GM19023 (cell line): ENCODE results near the gene BIRC5.
"Not testable (repeated sequence)": the region's sequence is repeated elsewhere in the genome, so short reads cannot be mapped to it uniquely, and the experiment has no call there.

Source experiments
- ATAC-seq: cut with Tn5 transposase; IDR thresholded peaks from one replicate; pipeline ENCODE4 v1.9.1; 2021; ENCODE audit warnings: mild to moderate bottlenecking, moderate library complexity; ENCODE audit not compliant: unreplicated experiment

The BIRC5 gene

GRCh38 chr17:78224231-78225087 is 10.4 kb downstream of the BIRC5 start:
- ATAC-seq, result no peak

DNA sequence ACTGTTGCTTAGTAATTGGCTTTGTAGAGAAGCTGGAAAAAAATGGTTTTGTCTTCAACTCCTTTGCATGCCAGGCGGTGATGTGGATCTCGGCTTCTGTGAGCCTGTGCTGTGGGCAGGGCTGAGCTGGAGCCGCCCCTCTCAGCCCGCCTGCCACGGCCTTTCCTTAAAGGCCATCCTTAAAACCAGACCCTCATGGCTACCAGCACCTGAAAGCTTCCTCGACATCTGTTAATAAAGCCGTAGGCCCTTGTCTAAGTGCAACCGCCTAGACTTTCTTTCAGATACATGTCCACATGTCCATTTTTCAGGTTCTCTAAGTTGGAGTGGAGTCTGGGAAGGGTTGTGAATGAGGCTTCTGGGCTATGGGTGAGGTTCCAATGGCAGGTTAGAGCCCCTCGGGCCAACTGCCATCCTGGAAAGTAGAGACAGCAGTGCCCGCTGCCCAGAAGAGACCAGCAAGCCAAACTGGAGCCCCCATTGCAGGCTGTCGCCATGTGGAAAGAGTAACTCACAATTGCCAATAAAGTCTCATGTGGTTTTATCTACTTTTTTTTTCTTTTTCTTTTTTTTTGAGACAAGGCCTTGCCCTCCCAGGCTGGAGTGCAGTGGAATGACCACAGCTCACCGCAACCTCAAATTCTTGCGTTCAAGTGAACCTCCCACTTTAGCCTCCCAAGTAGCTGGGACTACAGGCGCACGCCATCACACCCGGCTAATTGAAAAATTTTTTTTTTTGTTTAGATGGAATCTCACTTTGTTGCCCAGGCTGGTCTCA is 11.2 kb downstream of the BIRC5 start:
- no peak for ATAC-seq

DNA sequence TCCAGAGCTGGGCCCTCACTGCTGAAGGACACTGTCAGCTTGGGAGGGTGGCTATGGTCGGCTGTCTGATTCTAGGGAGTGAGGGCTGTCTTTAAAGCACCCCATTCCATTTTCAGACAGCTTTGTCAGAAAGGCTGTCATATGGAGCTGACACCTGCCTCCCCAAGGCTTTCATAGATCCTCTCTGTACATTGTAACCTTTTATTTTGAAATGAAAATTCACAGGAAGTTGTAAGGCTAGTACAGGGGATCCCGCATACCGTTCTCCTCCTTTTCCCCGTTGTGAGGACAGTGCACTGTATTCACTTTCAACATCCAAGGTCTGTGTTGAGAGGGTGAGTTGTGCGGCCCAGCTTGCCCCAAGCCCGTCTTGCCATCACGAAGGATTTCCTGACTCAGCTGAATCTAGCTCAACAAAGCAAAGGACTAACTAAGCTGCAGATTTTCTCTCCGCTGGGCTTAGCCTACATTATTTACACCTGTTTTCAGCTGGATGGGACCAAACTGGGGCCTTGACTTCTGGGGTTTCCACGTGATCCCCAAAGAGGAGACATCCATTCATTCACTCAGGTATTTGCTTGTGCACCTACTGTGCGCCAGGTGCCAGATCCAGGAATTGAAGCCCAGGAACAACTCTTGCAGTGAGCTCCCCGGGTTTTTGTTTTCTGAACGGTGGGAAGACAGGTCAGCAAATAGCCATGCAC is 12.2 kb downstream of the BIRC5 start:
- ATAC-seq, result no peak

DNA sequence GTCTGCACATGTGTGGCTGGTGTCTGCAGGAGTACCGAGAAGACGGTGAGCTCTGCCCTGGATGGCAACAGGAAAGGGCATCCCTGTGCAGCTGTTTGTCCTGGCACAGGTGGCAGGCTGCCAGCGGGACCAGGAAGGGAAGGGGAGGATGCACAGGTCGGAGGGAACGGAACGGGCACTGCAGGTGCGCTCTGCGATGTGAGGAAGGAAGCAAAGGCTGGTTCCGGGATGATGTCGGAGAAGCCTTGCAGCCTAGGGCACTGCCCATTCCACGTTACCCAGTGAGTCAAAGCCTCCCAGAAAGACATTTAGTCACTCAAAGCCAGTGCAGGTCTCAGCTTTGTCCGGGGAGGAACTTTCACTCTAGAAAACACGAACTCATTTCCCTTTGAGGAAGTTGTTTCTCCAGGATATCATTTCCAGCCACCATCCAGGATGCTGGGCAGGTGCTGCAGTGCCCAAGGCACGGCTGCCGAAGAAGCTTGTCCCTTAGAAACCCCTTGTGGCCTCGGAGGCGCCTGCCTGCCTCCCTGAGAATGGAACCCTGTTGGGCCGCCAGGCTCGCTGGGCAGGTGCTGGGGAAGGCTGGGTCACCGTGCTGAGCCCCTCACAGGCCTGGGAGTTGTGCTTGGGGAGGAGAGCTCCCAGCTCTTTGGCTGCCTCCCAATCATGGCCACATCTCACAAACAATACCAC is 12.9 kb downstream of the BIRC5 start:
- ATAC-seq, result no peak

GRCh38 chr17:78227455-78227916 is 13.4 kb downstream of the BIRC5 start:
- no peak for ATAC-seq

DNA sequence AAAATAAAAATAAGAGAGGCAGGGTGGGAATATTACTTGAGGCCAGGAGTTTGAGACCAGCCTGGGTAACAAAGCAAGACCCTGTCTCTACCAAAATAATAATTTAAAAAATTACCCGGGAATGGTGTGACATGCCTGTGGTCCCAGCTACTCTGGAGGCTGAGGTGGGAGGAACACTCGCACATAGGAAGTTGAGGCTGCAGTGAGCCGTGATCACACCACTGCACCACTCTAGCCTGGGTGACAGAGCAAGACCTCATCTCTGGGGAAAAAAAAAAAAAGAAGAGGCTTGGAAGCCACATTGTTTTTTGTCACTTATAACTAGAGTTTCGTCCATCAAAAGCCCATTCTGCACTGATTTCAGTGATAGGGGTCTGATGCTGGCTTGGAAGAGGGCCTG is 14.1 kb downstream of the BIRC5 start:
- no peak for ATAC-seq

DNA sequence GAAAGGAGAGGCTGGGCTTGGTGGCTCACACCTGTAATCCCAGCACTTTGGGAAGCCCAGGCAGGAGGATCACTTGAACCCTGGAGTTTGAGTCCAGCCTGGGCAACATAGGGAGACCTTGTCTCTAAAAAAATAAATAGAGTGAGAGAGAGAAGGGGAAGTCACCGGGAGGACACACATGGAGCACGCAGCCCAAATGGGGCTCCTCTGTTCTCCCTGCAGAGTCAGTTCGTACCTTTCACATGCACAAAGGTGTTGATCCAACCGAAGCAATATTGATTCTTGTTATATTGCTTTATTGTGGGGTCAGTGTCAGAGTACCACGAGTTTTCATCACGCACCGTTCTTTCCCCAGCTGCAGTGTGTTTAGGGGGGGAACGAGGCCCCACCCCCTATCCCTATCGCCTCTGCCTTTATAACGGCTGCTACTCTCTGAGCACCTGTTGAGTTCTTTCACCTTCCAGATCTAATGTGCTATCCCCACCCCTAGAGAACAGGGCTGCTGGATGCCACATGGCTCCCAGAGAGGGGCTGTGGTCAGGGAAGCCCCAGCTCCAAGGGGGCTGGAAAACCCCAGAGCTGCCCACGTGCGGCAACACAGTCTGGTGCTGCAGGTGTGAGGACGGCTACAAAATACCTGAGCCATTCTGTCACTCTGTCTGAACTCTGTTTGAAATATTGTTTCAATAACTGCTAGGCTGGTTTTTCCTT is 16.4 kb downstream of the BIRC5 start:
- ATAC-seq, result no peak

GRCh38 chr17:78230996-78231935 is 17.2 kb downstream of the BIRC5 start, which contains the start of gene TMEM235:
Gene TMEM235, plus strand, starts transcription at chr17:78231631. Its CDS starts 393 bp downstream, at chr17:78232024.
- ATAC-seq, result no peak

DNA sequence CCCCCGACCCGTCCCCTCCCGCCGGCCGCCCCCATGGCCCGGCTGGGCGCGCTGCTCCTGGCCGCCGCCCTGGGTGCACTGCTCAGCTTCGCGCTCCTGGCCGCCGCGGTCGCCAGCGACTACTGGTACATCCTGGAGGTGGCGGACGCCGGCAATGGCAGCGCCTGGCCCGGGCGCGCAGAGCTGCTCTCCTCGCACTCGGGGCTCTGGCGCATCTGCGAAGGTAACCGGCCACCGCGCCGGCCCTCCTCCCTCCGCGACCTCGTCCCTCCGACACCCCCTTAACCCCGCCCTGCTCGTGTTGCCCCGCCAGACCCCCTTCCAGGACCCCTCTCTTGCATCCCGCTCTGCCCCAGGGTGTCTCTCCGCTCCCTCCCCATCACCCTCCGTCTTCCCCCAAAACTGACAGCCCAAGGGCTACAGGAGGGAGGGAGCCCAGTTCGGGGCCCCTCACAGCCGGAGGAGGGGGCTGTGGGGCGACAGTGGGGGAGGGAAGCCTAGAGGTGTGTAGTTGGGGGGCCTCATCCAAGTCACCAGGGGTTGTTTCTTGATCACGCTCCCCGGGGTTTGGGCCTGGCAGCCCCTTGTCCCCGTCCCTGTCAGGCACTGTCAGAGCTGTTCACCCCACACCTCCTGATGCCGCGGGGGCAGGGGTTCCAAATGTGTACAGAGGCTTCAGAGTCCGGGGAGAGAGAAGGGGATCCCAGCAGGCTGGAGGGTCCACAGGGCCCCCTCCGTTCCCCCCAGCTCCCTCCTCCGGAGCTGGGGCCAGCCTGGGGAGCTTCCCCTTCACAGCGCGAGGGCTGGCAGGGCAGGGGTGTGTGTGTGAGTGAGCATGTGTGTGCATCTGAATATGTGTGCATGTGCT is 18.2 kb downstream of the BIRC5 start:
- no peak for ATAC-seq

- ATAC-seq, result no peak
These were observed 18.8 kb downstream of the BIRC5 start for GRCh38 chr17:78232859-78233173.

- ATAC-seq, result no peak
These were observed 19.6 kb downstream of the BIRC5 start for GRCh38 chr17:78233678-78234077.

DNA sequence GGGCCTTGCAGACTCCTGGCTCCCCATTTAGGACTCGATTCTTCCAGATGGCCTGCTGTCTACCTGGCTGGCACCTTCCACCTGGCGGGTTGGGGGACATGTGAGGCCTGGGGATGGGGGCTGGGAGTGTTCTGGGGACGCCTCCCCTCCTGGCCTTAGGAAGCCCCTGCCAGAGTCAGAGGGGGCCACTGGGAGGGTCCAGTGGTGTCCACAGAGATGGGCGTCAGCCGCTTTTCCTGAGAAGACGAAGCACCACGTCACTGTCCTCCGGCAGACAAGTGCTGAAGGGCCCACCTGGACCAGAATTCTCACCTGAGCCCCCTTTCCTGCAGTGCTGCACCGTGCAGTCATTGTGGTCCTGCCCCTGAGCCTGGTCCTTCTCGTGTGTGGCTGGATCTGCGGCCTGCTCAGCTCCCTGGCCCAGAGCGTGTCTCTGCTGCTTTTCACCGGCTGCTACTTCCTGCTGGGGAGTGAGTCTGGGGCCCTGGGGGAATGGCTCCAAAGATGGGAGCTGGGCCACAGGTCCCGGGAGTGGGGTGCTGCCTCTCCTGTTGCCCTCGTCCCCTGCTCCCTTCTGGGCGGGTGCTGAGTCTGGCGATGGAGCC is 20.3 kb downstream of the BIRC5 start:
- ATAC-seq, result no peak

DNA sequence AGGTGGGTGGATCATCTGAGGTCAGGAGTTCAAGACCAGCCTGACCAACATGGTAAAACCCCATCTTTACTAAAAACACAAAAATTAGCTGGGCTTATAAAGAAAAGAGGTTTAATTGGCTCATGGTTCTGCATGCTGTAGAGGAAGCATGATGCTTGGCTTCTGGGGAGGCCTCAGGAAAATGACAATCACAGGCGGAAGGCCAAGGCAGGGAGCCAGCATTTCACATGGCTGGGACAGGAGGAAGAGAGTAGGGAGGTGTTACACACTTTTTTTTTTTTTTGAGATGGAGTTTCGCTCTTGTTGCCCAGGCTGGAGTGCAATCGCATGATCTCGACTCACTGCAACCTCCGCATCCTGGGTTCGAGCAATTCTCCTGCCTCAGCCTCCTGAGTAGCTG is 21.0 kb downstream of the BIRC5 start:
- not testable (repeated sequence) for ATAC-seq

DNA sequence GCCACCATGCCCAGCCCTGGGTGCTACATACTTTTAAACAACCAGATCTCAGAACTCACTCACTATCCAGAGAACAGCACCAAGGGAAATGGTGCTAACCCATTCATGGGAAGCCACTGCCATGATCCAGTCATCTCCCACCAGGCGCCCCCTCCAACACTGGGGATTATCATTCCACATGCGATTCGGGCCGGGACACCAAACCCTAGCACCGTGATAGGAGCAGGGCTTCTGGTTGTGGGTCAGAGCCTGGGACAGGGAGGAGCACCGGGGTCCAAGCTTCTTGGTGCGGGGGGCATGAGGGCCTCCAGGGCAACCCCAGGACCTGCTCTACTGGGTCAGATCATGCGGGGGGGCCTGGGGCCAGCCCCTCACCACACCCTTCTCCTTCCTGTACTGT is 21.8 kb downstream of the BIRC5 start:
- no peak for ATAC-seq

- no peak for ATAC-seq
These were observed 22.5 kb downstream of the BIRC5 start for GRCh38 chr17:78236362-78237127.

DNA sequence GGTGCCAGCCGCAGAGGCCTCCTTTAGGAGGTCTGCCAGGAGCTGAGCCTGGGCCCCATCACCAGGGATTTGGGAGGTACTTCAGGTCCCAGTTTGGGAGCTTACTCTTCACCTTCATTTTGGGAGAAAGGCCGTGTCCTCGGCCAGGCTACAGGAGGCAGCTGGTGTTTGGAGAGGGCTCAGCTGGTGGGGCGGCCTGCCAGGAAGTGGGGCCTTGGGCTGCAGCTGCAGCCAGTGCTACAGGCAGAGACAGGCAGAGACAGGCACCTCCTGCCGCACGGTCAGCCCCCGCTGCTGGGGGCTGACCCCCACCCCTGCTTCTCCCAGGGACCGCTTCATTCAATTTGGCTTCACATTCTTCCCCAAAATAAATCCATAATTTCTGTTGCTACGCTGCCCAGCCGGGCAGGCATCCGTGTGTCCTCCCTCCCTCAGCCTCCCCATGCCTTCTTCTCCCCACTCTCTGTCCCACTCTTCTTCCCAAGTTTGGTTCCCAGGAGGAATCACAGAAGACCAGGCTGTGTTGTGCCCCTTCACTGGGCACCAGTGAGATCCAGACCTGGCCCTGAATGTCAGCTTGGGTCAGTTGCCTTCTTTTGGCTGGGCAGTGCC is 23.5 kb downstream of the BIRC5 start:
- ATAC-seq, result no peak
